ENCODE data around the gene BBS10.
A peak's percentile ranks its signal among the peaks of the same experiment; 100 is the strongest.
"Not testable (repeated sequence)": the region's sequence is repeated elsewhere in the genome, so short reads cannot be mapped to it uniquely, and the experiment has no call there.

BBS10 gene

GRCh38 chr12:76348079-76348901 is at the start of gene BBS10:
BBS10 (minus strand) TSS chr12:76348415; CDS start chr12:76348358, 57 bp downstream.
- peak; percentile 88 to 91 for DNase-seq

GRCh38 chr12:76391461-76391860 is 43.2 kb upstream of the BBS10 start:
- no peak for DNase-seq

- DNase-seq = no peak
Observed at GRCh38 chr12:76387614-76388013, 39.4 kb upstream of the BBS10 start.

GRCh38 chr12:76384560-76384959 is 36.3 kb upstream of the BBS10 start:
- DNase-seq = no peak

GRCh38 chr12:76383988-76384387 is 35.8 kb upstream of the BBS10 start:
- DNase-seq = peak in 1 of 2 experiments; percentile 39

- no peak for DNase-seq
Observed at GRCh38 chr12:76379261-76379660, 31.0 kb upstream of the BBS10 start.

- not testable (repeated sequence) for DNase-seq
Observed at GRCh38 chr12:76376876-76377275, 28.7 kb upstream of the BBS10 start.

GRCh38 chr12:76375939-76376338 is 27.7 kb upstream of the BBS10 start:
- no peak for DNase-seq

- DNase-seq = no peak
Observed at GRCh38 chr12:76375470-76375869, 27.3 kb upstream of the BBS10 start.

- DNase-seq = no peak
Observed at GRCh38 chr12:76374386-76375020, 26.3 kb upstream of the BBS10 start.

GRCh38 chr12:76368230-76368629 is 20.0 kb upstream of the BBS10 start:
- no peak for DNase-seq

GRCh38 chr12:76366163-76366562 is 17.9 kb upstream of the BBS10 start:
- no peak for DNase-seq

- DNase-seq = not testable (repeated sequence)
Observed at GRCh38 chr12:76364131-76364530, 15.9 kb upstream of the BBS10 start.

GRCh38 chr12:76360316-76360715 is 12.1 kb upstream of the BBS10 start:
- no peak for DNase-seq

- no peak for DNase-seq
Observed at GRCh38 chr12:76356071-76356470, 7.9 kb upstream of the BBS10 start.

- DNase-seq = peak; percentile 9 to 27
Observed at GRCh38 chr12:76346798-76347420, 1.3 kb downstream of the BBS10 start.

GRCh38 chr12:76346236-76346635 is 2.0 kb downstream of the BBS10 start:
- no peak for DNase-seq

GRCh38 chr12:76345569-76345968 is 2.6 kb downstream of the BBS10 start:
- no peak for DNase-seq

GRCh38 chr12:76341436-76342030 is 6.7 kb downstream of the BBS10 start:
- no peak for DNase-seq

- DNase-seq = no peak
Observed at GRCh38 chr12:76340680-76341435, 7.4 kb downstream of the BBS10 start.

GRCh38 chr12:76337583-76337982 is 10.6 kb downstream of the BBS10 start:
- no peak for DNase-seq

- DNase-seq = no peak
Observed at GRCh38 chr12:76332606-76333005, 15.6 kb downstream of the BBS10 start.

GRCh38 chr12:76329606-76330005 is 18.6 kb downstream of the BBS10 start:
- no peak for DNase-seq
